HG03196 (cell line): Measurements from ENCODE around the gene ADAMTS9.

ENCODE experiments used
- ATAC-seq: cut with Tn5 transposase; IDR thresholded peaks from one replicate; pipeline ENCODE4 v1.9.1; 2021; ENCODE audit not compliant: unreplicated experiment

The ADAMTS9 gene

DNA sequence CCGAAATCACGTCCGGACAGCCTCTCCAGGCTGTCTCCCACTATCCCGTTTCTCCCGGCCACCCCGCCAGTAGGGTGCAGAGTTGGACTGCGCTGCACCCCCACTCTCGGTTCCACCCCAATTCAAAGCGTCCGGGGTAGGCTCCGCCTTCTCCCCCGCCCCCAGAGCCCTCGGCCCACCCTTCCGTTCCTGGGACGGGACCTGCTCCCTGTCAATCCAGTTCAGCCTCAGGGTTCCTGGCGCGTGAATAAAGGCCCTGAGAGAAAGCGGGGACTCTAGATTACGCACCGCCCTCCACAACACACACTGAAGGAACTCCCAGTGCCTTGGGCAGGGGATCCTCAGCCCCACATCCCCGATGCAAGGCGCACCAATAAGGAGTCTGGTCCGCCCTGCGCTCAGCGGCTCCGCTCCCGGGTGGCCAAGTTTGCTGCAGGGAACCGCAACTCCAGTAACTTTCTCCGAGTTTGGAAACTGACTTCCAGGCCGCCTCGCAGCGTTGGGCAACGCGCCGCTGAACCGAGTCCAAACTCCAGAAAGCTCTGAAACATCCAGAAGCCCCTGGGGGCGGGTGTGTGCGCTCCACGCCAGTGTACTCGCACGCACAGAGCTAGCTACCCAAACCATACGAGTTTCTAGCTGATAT is 1.9 kb downstream of the ADAMTS9 start:
- no peak for ATAC-seq

DNA sequence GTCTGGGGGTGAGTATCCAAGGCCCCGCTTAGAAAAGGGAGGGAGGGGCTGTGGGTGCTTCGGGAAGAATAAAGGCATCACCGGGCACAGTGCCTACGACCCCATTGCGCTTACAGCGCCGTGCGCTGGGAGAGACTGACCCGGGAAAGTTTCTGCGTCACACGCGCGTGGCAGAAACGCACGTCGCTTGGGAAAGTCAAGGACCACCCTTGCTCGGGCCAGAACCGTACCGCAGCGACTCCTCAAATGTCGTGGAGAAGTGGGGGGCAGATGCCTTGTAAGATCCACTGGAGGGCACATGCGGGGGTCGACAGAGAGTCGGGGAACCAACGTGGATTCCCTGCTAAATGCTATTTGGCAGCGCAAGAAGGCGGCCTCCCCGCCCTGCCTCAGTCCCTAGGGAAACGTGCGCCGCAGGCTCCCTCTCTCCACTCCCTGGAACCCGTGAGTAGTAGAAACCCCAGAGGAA is 2.4 kb downstream of the ADAMTS9 start:
- ATAC-seq: no peak

DNA sequence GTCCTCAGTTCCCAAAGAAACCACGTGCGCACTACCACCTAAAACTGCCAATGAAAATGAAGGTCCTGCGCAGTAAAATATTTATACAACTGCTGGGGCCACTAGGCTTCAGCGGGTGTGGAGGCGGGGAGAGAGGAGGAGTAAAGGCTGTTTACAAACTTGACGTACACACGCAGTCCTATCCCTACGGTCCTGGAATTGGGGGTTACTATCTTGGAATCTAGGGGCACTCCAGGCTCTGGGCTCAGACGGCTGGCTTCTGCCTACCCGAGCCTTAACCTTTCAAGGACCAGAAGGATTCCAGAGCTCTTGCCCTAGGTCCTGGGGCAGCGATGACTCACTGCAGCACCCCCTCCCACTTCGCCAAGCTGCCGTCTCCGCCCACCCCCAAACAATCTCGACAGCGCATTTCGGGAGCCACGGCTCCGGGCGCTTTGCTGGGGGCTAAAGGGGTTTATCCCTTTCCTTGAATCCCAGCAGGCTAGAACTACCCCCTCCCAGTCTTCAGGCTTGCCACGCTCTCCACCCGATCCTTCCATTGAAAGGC is 3.0 kb downstream of the ADAMTS9 start:
- ATAC-seq: no peak

DNA sequence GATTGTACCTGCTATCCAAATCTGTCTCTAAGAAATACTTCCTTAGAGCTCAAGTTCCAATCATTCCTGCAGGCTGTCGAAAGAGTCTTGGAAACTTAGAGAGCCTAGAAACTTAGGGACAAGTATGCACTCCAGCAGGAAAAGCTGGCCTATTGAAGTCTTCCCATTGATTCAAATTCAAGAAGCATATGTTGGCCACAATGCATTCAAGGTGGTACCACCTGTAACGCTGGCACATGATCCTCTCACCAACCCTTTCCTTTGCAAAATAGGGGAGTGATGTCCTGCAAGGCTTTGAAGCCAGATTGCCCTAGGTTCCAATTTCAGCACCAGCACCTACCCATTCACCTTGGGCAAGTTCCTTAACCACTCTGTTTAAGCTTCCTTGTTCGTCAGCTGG is 6.0 kb downstream of the ADAMTS9 start:
- no peak for ATAC-seq

DNA sequence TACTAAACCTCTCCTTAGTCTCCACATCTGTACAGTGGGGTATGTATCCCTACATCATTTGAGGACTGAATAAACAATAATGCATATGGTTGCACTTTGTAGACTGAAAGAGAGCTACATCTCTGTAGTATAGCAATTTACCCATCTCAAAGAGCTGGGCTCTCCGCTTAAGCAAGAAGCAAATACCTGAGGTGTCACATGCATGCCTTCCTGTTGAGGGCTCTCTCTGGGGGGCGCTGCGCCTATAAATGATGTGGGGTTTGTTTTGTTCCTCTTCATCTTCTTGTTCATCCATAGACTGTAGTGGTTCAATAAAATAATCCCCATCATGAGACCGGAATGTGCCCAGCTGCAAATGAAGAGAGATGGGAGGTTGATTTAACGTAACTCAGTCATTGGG is 6.8 kb downstream of the ADAMTS9 start:
- no peak for ATAC-seq

DNA sequence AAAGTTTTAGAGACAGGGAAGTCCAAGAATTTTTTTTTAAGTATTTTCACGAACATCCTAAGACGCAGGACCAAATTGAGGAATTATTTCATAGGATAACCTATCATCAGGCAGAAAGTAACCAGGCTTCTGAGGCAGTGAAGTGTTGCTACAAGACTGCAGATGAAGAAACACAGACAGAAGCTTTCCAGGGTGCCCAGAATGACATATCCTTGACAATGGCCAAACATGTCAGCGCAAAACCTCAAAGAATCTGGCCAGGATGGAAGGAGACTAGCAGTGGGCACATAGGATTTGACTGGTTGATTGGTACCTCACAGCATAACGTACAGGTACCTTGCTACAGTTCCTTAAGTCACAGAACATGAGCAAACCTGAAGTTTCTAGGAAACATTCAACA is 7.5 kb downstream of the ADAMTS9 start:
- ATAC-seq: no peak

DNA sequence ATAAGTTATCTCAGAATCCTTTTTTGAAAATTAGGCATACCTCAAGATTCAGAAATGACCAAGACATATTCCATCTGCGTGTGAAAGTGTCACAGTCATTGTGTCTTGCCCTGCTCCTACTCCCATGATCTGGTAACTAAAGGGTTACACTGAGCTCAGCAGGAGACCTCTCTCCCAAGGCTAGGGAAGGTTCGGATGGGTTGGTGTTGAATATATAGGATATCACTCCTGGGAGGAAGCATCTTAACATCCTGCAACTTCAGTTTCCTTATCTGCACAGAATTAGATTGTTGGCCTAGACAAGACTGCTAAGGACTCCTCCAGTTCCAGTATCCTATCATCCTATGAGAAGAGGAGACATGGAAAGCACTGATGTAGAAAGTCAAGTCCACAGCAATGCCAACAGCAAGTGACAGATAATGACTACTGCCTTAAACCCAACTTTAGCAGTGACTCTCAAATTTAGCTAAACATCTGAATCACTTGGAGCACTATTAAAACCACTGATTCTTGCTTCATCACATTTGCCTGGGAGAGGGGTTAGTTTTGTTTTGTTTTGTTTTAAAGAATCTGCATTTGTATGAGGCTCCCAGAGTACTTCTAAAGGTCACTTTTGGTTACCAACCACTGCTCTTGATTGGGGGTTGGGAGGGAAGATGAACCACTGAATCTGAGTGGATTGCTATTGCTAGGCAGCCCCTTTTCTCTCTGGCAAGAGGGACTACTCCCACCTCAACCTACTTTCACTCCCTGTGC is 9.7 kb downstream of the ADAMTS9 start:
- no peak for ATAC-seq

DNA sequence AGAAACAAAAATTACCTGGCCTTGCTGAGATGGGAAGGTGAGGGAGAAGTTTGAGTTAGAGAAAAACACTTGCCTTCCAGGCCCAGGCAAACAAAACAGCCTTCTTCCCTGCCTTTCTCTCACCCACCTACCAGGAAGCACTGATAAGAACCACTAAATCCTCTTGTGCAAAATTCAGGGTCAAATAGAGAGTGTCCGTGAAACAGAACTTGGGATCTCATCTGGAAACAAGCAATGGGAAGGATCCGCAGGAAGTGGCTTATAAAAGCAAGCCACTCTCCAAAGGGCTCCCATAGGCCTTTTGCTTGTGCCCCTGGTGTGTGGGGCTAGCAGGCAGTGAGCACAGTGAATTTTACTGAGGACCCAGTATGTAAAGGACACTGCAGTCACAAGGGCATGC is 11.0 kb downstream of the ADAMTS9 start:
- no peak for ATAC-seq

DNA sequence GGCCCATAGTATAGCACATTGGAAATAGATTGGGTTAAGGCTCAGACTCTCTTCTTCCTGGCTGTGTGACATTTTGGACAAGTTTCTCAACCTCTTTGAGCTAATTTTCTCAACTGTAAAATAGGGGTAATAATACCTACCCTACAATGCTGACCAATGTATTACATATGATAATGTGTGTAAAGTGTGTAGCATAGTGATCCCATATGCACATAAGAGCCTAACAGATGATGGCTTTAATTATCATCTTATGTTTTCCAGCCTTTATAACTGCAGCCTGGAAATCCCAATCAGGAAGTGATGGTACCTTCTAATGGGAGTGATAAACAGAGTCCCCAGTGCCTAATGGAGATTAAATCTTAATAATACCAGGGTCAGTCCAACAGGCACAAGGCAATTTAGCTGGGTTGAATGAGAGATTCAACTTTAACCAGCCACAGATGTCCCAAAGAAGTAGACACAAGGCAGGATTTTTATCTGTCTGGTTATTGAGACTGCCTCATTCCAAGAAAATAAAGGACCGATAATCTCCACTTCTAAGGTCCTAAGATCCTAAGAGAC is 12.0 kb downstream of the ADAMTS9 start:
- ATAC-seq: no peak

DNA sequence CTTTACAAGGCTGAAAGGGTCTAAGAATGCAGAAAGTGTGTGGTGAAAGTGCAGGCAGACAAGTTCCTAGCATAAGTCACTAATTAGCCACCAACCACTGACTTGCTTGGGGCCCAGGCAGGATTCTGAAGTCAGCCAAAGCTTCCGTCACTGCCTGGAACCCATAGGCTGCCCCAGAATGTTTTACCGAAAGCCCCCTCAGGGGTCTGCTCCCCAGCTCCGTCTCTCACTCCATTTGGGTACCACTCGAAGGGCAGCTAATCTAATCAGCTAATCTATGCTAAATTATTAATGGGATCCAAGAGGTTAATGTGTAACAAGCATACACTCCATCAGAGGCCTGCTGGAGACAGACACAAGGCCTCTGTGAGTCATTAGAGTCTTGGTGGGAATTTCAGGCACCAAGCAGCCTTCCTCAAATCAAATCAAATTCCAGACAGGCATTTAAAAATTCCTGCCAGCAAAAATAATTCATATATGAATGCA is 13.2 kb downstream of the ADAMTS9 start:
- no peak for ATAC-seq

DNA sequence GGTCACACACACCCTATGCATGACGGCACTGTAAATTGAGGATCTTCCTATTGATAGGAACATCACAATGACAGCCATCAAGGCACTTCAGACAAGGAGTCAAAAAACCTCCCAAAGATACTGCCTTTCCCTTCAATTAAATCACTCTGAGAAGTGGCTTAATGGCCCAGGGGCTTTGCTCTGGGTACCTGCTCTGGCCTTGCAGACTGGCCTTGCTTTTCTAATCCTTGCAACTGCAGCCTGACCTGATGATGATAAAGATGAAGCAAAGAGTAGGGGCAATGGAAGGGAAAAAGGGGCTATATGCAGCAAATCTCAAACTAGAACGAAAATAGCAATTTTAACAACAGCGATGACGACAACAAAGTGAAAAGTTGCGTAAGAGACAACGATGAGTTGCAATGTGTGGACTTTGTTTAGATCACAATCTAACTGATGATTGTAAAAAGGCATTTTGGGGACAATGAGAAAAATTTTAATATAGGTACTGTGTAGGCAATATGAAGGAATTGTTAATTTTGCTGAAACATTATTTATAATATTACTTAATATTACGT is 14.6 kb downstream of the ADAMTS9 start:
- ATAC-seq: no peak

DNA sequence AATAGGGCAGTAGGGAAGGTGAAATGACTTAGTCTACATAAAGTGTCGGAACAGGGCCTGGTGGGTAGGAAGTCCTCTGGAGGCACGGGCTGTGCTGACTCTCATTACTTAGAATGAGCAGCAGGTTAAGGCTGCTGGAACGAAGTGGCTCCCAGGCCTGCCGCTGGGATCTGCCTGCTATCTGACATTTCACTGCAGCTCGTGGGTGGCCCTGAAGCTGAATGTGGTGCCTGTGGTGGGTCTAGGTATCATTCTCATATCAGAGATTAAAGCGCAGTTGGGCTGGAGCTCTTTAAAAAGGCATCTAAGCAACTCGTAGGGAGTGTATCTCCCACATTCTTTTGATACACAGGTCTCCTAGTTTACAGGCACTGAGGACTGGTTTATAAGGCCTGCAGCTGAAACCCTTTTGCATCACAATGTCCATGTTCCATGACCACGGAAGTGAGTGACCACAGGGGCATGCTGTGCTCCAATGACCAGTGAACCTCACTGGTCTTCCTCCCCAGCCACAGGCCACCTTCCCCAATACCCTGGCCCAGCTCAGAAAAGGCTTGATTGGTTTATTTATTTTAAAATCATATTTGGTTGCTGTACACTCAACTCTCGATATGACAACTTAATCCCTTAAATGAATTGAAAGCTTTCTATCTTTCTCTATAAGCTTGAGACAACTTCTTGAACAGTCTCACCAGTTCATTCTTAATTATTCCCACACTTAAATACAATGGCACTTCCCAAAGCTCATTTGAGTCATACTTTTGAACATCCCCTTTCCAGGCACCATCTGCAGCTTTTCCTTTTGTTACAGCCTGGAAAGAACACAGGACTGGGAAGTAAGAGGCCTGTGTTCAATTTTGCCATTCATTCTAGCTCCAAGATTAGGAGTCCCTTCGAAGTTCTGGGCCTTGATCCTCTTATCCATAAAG is 19.0 kb downstream of the ADAMTS9 start:
- no peak for ATAC-seq

DNA sequence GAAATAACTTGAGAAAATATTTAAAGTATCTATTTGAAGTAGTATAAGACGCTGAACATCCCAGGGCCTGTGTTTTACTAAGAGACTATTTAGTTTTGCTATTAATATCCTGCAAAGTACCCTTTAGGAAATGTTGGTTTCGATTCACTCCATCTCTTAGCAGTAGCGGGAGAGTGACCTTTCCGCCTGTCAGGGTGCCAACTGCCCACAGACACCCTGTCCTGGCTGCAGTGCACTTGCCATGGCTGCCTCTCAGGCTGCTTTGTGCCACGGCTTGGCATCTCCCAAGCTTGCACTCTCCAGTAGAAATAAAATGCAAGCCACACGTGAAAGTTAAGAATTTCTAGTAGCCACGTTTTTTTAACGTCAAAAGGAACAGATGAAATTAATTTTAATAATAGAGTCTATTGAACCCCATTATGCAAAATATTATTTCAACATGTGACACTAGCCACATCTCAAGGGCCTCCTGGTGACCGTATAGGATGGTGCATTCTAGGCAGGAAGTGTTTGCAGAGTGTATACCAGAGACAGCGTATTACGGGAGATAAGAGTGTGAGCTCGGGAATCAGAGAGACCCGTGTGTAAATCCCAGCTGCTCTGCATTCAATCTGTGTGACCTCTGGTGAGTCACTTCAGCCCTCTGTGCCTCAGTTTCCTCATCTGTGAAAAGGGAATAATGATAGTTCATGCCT is 19.8 kb downstream of the ADAMTS9 start:
- no peak for ATAC-seq

DNA sequence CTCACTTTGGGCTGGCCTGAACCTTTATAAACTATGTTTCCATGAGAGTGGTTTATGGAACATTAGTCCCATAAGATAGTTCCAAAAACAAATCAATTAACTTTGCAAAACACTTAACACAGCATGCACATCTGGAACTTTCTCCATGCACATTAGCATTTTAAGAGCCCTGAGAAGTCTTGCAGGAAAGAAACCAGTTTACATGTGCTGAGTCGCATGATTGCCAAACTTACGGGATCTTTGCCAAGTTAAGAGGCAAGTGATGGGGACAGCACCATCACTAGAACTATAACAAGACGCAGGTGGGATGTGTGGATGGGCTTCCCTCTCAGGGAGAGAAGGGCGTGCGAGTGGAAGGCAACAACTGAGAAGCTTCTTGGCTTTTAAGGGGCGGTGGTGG is 20.7 kb downstream of the ADAMTS9 start:
- ATAC-seq: no peak

DNA sequence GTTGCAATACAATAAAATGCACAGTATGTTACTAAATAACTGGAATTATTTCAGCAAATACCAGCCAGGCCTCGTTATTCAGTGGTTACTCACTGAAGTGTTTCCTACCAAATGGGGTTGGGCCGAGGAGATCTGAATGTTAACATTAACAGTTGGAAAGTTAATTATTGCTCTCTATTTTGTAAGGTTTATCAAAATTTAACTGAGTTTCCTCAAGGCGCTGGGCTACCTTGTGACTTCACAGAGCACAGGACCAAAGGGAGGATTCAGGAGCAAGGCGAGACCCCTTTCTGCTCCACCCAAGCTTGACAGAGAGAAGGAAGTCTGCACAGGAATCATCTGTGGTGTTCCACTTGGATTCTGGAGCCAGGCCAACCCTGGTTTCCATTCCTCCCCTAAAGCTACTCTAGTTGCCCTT is 21.6 kb downstream of the ADAMTS9 start:
- no peak for ATAC-seq

DNA sequence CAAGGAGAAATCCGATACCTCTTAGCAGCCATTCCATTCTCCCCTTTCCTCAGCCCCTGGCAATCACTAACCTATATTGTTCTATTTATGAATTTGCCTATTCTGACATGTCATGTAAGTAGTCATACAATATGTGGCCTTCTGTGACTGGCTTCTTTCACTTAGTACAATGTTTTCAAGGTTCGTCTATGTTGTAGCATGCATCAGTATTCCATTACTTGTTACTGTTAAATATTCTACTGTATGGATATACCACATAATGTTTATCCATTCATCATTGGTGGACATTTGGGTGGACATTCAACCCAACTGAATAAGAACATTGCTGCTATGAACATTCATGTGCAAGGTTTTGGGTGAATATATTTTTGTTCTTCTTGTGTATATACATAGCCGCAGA is 23.4 kb downstream of the ADAMTS9 start:
- no peak for ATAC-seq

DNA sequence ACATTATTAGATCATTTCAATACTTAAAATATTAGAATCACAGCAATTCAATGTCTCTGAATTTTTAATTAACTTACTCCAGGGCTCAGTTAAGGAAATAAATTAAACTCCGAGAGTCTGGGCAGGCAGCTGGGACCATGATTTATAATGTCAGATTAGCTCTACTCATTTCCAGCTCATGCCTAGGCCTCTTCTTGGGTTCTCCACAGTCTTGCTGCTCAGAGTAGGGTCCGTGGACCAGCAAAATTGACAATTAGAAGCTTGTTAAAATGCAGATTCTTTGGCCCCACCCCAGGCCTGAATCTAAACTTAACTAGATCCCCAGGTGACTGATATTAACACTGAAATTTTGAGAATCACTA is 28.2 kb downstream of the ADAMTS9 start:
- no peak for ATAC-seq

DNA sequence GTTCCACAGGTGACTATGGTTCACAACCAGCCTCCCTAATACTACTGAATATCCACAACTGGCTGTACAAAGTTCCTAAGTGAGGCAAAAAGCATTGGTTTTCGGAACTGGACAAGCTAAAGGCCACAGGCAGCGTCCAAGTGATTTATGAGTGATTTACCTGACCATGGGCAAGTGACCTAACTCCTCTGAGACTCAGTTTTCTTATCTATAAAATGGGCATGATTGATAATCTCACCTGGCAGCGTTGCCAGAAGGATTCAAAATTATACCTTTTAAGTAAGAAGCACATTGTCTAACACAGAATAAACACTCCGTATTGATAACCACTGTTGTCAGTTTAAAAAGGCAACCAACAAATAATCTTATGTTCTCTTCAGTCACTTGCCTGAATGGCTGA is 29.8 kb downstream of the ADAMTS9 start:
- ATAC-seq: no peak

DNA sequence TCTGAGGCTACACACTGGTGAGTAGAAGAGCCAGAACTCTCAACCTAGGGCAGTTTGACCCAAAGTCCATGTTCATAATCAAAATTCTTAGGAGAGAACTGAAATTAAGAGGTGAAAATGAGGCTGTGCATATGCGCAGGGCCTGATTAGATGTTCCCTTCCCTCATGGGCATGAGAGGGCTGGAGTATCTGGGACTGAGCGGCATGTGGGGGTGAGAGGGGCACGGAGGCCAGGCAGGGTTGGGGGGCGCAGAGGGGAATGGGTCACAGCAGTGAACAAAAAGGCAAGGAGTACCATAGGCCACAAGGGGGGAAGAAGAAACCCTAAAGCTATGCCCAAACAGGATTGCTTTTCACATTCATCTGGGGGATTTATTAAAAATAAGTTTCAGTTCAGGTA is 31.3 kb downstream of the ADAMTS9 start:
- ATAC-seq: no peak

DNA sequence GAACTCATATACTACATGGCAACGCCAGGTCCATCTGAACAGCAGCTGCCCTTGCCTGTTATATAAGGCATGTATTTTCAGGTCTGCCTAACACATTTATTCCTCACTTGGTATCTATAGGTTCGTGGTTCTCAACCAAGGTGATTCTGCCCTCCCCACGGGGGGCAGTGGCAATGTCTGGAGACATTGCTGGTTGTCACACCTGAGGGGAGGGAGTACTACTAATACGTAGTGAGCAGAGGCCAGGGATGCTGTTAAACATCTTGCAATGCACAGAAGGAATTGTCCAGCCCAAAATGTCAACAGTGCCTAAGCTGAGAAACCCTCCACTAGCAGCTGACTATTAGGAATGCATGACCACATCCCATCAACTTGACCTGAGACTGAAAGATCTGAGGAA is 32.6 kb downstream of the ADAMTS9 start:
- ATAC-seq: no peak
